H9 (cell line): ENCODE measurements around the gene KIF6. TPM values are rescaled to one million over a fixed set of nuclear protein-coding genes. Genes with fewer than 3 reads are reported as not detected.

Experiments used
- DNase-seq: peaks from one replicate; pipeline ENCODE4 v3.0.0-alpha.2; 2017
- H2AFZ ChIP-seq: one replicate; pipeline ENCODE4 v1.6.1; 2013; ENCODE audit warnings: mild to moderate bottlenecking, low read length, control low read depth, moderate library complexity
- H2AK5ac ChIP-seq: 2 replicates; pipeline ENCODE4 v1.6.1; 2013; ENCODE audit warnings: low read length, control low read depth, mixed read lengths; ENCODE audit not compliant: insufficient read length
- H2BK120ac ChIP-seq: one replicate; pipeline ENCODE4 v1.6.1; 2013; ENCODE audit warnings: low read depth, mild to moderate bottlenecking, low read length, control low read depth, inconsistent platforms; ENCODE audit not compliant: poor library complexity, severe bottlenecking
- H2BK12ac ChIP-seq: 2 replicates; pipeline ENCODE4 v1.6.1; 2013; ENCODE audit warnings: low read length, control low read depth, mixed read lengths, low read depth; ENCODE audit not compliant: insufficient read length
- H2BK15ac ChIP-seq: 2 replicates; pipeline ENCODE4 v1.6.1; 2013; ENCODE audit warnings: low read depth, low read length, control low read depth
- H2BK20ac ChIP-seq: one replicate; pipeline ENCODE4 v1.6.1; 2013; ENCODE audit warnings: low read depth, mild to moderate bottlenecking, low read length, control low read depth, inconsistent platforms; ENCODE audit not compliant: poor library complexity, severe bottlenecking
- H2BK5ac ChIP-seq: 2 replicates; pipeline ENCODE4 v1.6.1; 2013; ENCODE audit warnings: low read length, control low read depth, mixed read lengths; ENCODE audit not compliant: insufficient read length
- H3K14ac ChIP-seq: 2 replicates; pipeline ENCODE4 v1.6.1; 2013; ENCODE audit warnings: low read length, control low read depth; ENCODE audit not compliant: insufficient read depth
- H3K18ac ChIP-seq: 2 replicates; pipeline ENCODE4 v1.6.1; 2013; ENCODE audit warnings: low read depth, mild to moderate bottlenecking, mixed read lengths, low read length, control low read depth; ENCODE audit not compliant: insufficient read length
- H3K23ac ChIP-seq: 2 replicates; pipeline ENCODE4 v1.6.1; 2013; ENCODE audit warnings: low read length, control low read depth, mixed read lengths, low read depth; ENCODE audit not compliant: insufficient read length
- H3K23me2 ChIP-seq: 2 replicates; pipeline ENCODE4 v1.6.1; 2013; ENCODE audit warnings: low read depth, mild to moderate bottlenecking, mixed read lengths, low read length, control low read depth; ENCODE audit not compliant: insufficient read length, poor library complexity, severe bottlenecking
- H3K27ac ChIP-seq: 2 replicates; pipeline ENCODE4 v1.5.1; 2013; ENCODE audit warnings: low read length, control low read depth, mixed read lengths, low read depth; ENCODE audit not compliant: insufficient read length
- H3K27me3 ChIP-seq: 2 replicates; pipeline ENCODE4 v1.6.1; 2013; ENCODE audit warnings: low read length, control low read depth, inconsistent platforms; ENCODE audit not compliant: insufficient read depth
- H3K4ac ChIP-seq: 2 replicates; pipeline ENCODE4 v1.6.1; 2013; ENCODE audit warnings: low read depth, mild to moderate bottlenecking, control low read depth, inconsistent platforms, low read length, moderate library complexity
- H3K4me1 ChIP-seq: 2 replicates; pipeline ENCODE4 v1.6.1; 2013; ENCODE audit warnings: low read length, control low read depth, inconsistent platforms; ENCODE audit not compliant: insufficient read depth
- H3K4me2 ChIP-seq: 2 replicates; pipeline ENCODE4 v1.6.1; 2013; ENCODE audit warnings: low read length, control low read depth, mixed read lengths; ENCODE audit not compliant: insufficient read length, insufficient read depth
- H3K56ac ChIP-seq: 2 replicates; pipeline ENCODE4 v1.6.1; 2013; ENCODE audit warnings: low read depth, mild to moderate bottlenecking, mixed read lengths, low read length, control low read depth; ENCODE audit not compliant: insufficient read length
- H3K79me1 ChIP-seq: 2 replicates; pipeline ENCODE4 v1.6.1; 2013; ENCODE audit warnings: low read depth, mild to moderate bottlenecking, moderate library complexity, low read length, control low read depth, inconsistent platforms; ENCODE audit not compliant: insufficient read depth, poor library complexity, severe bottlenecking
- H3K79me2 ChIP-seq: 2 replicates; pipeline ENCODE4 v1.6.1; 2013; ENCODE audit warnings: low read length, control low read depth, inconsistent platforms; ENCODE audit not compliant: insufficient read depth
- H3K9ac ChIP-seq: 2 replicates; pipeline ENCODE4 v1.6.1; 2013; ENCODE audit warnings: low read length, control low read depth, mixed read lengths; ENCODE audit not compliant: insufficient read length; ENCODE audit errors: extremely low read depth
- H3K9me3 ChIP-seq: one replicate; pipeline ENCODE4 v1.6.1; 2013; ENCODE audit warnings: low read depth, low read length, inconsistent platforms; ENCODE audit not compliant: control insufficient read depth
- H3T11ph ChIP-seq: one replicate; pipeline ENCODE4 v1.6.1; 2013; ENCODE audit warnings: mild to moderate bottlenecking, low read length, control low read depth, inconsistent platforms
- H4K20me1 ChIP-seq: one replicate; pipeline ENCODE4 v1.6.1; 2013; ENCODE audit not compliant: control insufficient read depth, insufficient read length, insufficient read depth
- H4K5ac ChIP-seq: 2 replicates; pipeline ENCODE4 v1.6.1; 2013; ENCODE audit warnings: low read depth, mild to moderate bottlenecking, mixed read lengths, low read length, control low read depth; ENCODE audit not compliant: insufficient read length
- H4K8ac ChIP-seq: replicated peaks from 2 replicates; pipeline ENCODE4 v1.6.1; 2013; ENCODE audit warnings: low read length, control low read depth, mixed read lengths, low read depth; ENCODE audit not compliant: insufficient read length
- H4K91ac ChIP-seq: 2 replicates; pipeline ENCODE4 v1.6.1; 2013; ENCODE audit warnings: low read depth, mild to moderate bottlenecking, moderate library complexity, mixed read lengths, low read length, control low read depth; ENCODE audit not compliant: insufficient read length
- H3K27ac Mint-ChIP-seq, 3 experiments: 2 replicates in 2 of 3; 3 replicates in 1 of 3; pipeline ENCODE4 v1.8.0; 2020 to 2021; ENCODE audit warnings: mixed read lengths in 3 of 3, mild to moderate bottlenecking in 1 of 3, moderate library complexity in 1 of 3
- H3K27me3 Mint-ChIP-seq: 2 replicates; pipeline ENCODE4 v1.8.0; 2021; ENCODE audit warnings: low read depth, mild to moderate bottlenecking, moderate library complexity, mixed read lengths
- H3K36me3 Mint-ChIP-seq, 3 experiments: 2 replicates in 2 of 3; 3 replicates in 1 of 3; pipeline ENCODE4 v1.8.0; 2020 to 2021; ENCODE audit warnings: low read depth in 3 of 3, mixed read lengths in 3 of 3; ENCODE audit not compliant: insufficient read depth in 1 of 3
- H3K4me1 Mint-ChIP-seq, 2 experiments: 2 replicates each; pipeline ENCODE4 v1.8.0; 2020; ENCODE audit warnings: mixed read lengths in 2 of 2
- H3K4me3 Mint-ChIP-seq, 2 experiments: 2 replicates in 1 of 2; 3 replicates in 1 of 2; pipeline ENCODE4 v1.8.0; 2020 to 2021; ENCODE audit warnings: mild to moderate bottlenecking in 2 of 2, mixed read lengths in 2 of 2, moderate library complexity in 1 of 2
- H3K9me3 Mint-ChIP-seq, 2 experiments: 2 replicates in 1 of 2; 3 replicates in 1 of 2; pipeline ENCODE4 v1.8.0; 2020; ENCODE audit warnings: mild to moderate bottlenecking in 2 of 2, mixed read lengths in 2 of 2, moderate library complexity in 1 of 2
- WGBS: extraction: QIAGEN DNeasy Blood & Tissue Kit; methylation state at CpG from one replicate; pipeline ENCODE4 v1.1.7; 2013; ENCODE audit warnings: missing lambda C conversion rate, low lambda C conversion rate, mixed read lengths; ENCODE audit not compliant: insufficient read length; ENCODE audit errors: extremely low coverage; 5-methylcytosine and 5-hydroxymethylcytosine counted together
- total RNA-seq: library from RNA; stranded (reverse); gene quantifications from 2 replicates; pipeline ENCODE4 v1.2.1, GENCODE V29; 2021
- TF ChIP-seq, protein P1 (sequence below): fragments of 200-600 bp; sonication (generic); conservative IDR thresholded peaks from 3 replicates; pipeline ENCODE4 v1.8.0; 2021; ENCODE audit warnings: antibody characterized with exemption, mild to moderate bottlenecking

Gene KIF6
- total RNA-seq, 1 experiment from 2014 or later = 0.63 TPM

DNA sequence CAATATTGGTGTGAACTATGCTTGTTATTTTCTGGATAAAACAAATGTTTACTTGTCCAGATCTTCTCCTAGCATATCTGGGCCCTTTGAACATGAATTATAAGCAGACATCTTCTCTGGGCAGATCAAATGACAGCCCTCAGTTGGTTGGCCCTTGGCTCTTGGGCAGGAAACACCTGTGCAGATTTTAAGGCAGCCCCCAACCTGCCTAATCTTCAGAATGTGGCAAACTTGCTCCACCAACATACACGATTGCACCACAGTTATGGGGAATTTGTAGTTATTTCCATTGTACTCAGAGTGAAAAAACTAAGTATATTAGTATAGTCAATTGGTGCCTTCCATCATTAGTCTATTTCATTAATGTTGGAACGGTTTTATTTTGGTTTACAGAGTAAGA lies 307.8 kb downstream of the KIF6 start:
- peaks cover 12 to 23% of the 10 kb centered on the region in 2 experiments for H3K4me1 Mint-ChIP-seq

More for the DNA sequence above, 307.8 kb downstream of the KIF6 start:
- Histone ChIP-seq H2BK15ac (no peak overlapping the region), H3K9me3 (no peaks in the 10 kb centered on the region), H3K79me2 (no peaks in the 10 kb centered on the region), H3K27ac (no peak overlapping the region), H3K4me1 (no peaks in the 10 kb centered on the region; the same call in 1 of the 2 replicates), H2BK20ac (no peak overlapping the region), H2BK5ac (no peak overlapping the region), H3T11ph (no peak overlapping the region), H4K20me1 (no peaks in the 10 kb centered on the region), H3K4me2 (no peak overlapping the region), H3K18ac (no peak overlapping the region), H3K23me2 (no peaks in the 10 kb centered on the region), H2BK120ac (no peak overlapping the region), H4K91ac (no peak overlapping the region), H3K4ac (no peak overlapping the region), H3K27me3 (no peaks in the 10 kb centered on the region), H2AK5ac (no peak overlapping the region), H2AFZ (no peak overlapping the region), H4K5ac (no peak overlapping the region), H4K8ac (no peak overlapping the region), H3K79me1 (no peaks in the 10 kb centered on the region), H2BK12ac (no peak overlapping the region), H3K23ac (no peak overlapping the region), H3K14ac (no peak overlapping the region), H3K56ac (no peak overlapping the region), H3K9ac (no peak overlapping the region)
- Mint-ChIP-seq H3K27ac (no peak overlapping the region), H3K27me3 (no peaks in the 10 kb centered on the region), H3K4me3 (no peak overlapping the region), H3K36me3 (no peaks in the 10 kb centered on the region), H3K9me3 (no peaks in the 10 kb centered on the region)
- WGBS = no CpG with 5 or more reads among the region's 2 CpGs
- TF ChIP-seq, protein P1, sequence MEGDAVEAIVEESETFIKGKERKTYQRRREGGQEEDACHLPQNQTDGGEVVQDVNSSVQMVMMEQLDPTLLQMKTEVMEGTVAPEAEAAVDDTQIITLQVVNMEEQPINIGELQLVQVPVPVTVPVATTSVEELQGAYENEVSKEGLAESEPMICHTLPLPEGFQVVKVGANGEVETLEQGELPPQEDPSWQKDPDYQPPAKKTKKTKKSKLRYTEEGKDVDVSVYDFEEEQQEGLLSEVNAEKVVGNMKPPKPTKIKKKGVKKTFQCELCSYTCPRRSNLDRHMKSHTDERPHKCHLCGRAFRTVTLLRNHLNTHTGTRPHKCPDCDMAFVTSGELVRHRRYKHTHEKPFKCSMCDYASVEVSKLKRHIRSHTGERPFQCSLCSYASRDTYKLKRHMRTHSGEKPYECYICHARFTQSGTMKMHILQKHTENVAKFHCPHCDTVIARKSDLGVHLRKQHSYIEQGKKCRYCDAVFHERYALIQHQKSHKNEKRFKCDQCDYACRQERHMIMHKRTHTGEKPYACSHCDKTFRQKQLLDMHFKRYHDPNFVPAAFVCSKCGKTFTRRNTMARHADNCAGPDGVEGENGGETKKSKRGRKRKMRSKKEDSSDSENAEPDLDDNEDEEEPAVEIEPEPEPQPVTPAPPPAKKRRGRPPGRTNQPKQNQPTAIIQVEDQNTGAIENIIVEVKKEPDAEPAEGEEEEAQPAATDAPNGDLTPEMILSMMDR = no peak
- no peak for DNase-seq
